OCI-LY3 (cell line): Measurements from ENCODE around the gene ALDH3B2.

Experiments used
- EZH2phosphoT487 ChIP-seq: fragments of 200-600 bp; shearing (Covaris generic); IDR thresholded peaks from 2 replicates; pipeline ENCODE4 v1.6.1; 2018; ENCODE audit warnings: antibody characterized with exemption, mixed run types, low read depth
- TF ChIP-seq, protein P1 (sequence below): fragments of 200-600, 300-600 bp; sonication (generic); IDR thresholded peaks from 2 replicates; pipeline ENCODE4 v1.5.1; 2014; ENCODE audit warnings: antibody characterized with exemption, low read length, low read depth

DNA sequence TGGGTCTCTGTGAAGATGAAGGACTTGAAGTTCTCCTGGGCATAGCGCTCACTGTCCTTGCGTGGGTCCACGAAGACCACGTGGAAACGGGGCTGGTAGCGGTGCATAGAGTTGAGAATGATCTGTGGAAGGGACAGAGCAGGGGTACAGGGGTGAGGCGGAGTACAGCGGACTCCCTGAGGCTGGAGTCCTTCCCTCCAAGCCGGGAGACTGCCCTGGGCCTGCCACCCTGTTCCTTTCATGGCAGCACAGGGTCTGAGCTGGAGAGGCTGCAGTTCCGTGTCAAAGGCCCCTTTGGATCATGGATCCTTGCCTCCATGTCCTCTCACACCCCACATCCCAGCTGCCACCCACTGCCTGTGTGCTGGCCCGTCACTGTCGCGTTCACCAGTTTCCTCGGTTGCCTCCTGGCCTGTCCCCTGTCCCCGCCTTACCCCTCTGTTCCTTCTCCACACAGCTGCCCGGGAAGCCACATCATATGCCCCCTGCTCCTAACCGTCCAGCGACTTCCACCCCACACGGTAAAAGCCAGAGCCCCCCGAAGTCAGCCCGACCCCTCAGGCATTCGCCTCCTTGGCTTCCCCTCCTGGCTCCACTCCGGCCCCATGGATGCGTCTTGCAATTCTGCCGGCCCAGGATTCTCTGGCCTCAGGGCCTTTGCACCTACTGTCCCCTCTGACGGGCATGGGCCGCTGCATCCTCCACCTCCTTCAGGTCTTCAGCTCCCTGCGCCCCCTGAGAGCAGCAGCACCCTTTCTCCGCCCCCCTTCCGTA is 41.3 kb downstream of the ALDH3B2 start:
- TF ChIP-seq, protein P1, sequence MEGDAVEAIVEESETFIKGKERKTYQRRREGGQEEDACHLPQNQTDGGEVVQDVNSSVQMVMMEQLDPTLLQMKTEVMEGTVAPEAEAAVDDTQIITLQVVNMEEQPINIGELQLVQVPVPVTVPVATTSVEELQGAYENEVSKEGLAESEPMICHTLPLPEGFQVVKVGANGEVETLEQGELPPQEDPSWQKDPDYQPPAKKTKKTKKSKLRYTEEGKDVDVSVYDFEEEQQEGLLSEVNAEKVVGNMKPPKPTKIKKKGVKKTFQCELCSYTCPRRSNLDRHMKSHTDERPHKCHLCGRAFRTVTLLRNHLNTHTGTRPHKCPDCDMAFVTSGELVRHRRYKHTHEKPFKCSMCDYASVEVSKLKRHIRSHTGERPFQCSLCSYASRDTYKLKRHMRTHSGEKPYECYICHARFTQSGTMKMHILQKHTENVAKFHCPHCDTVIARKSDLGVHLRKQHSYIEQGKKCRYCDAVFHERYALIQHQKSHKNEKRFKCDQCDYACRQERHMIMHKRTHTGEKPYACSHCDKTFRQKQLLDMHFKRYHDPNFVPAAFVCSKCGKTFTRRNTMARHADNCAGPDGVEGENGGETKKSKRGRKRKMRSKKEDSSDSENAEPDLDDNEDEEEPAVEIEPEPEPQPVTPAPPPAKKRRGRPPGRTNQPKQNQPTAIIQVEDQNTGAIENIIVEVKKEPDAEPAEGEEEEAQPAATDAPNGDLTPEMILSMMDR: no peak
- TF ChIP-seq EZH2phosphoT487: no peak
